Body of pancreas (tissue), 4 donors: Measurements from ENCODE around the gene PKM. TPM values are rescaled to one million over a fixed set of nuclear protein-coding genes. Genes with fewer than 3 reads are reported as not detected.

Source experiments
- ATAC-seq: fragments of 150-250 bp; one replicate; pipeline ENCODE4 v1.9.1; 2016
- DNase-seq, 4 donors: peaks; one replicate each; pipeline ENCODE4 v3.0.0-alpha.2; 2019
- H3K27ac ChIP-seq, 4 donors: fragments of 200-600 bp; sonication (generic); 1 replicate in 3 of 4; 2 replicates in 1 of 4; pipeline versions ENCODE4 v1.5.1 to v1.6.1; 2016 to 2019; ENCODE audit warnings: mild to moderate bottlenecking in 1 of 4, mixed read lengths in 1 of 4, moderate library complexity in 1 of 4
- H3K27me3 ChIP-seq, 2 donors: fragments of 200-600 bp; sonication (generic); one replicate each; pipeline ENCODE4 v1.6.0; 2016; ENCODE audit warnings: mild to moderate bottlenecking in 1 of 2
- H3K36me3 ChIP-seq, 2 donors: fragments of 200-600 bp; sonication (generic); replicated peaks in 1 of 2; 2 replicates each; pipeline ENCODE4 v1.5.1; 2016; ENCODE audit warnings: low read depth in 2 of 2; ENCODE audit not compliant: insufficient read depth in 1 of 2
- H3K4me1 ChIP-seq: fragments of 200-600 bp; sonication (generic); one replicate; pipeline ENCODE4 v1.6.0; 2016
- H3K4me3 ChIP-seq, 2 donors: fragments of 200-600 bp; sonication (generic); 1 replicate in 1 of 2; 2 replicates in 1 of 2; pipeline ENCODE4 v1.5.1; 2016 to 2019
- H3K9me3 ChIP-seq, 3 donors: fragments of 200-600 bp; sonication (generic); 1 replicate in 2 of 3; 2 replicates in 1 of 3; pipeline ENCODE4 v1.5.1; 2016
- POLR2A ChIP-seq, 3 donors: fragments of 450-650 bp; IDR thresholded peaks; one replicate each; pipeline ENCODE4 v1.6.1; 2016; ENCODE audit warnings: antibody characterized with exemption in 3 of 3, mild to moderate bottlenecking in 2 of 3
- WGBS, 2 donors: methylation state at CpG; one replicate each; pipeline ENCODE4 v1.1.5; 2017; 5-methylcytosine and 5-hydroxymethylcytosine counted together
- intact Hi-C: fragments of 100-400 bp; cut with DNase I; formaldehyde crosslinking; loops from one replicate; pipeline ENCODE4 v1.15.1; 2023
- total RNA-seq, 2 donors: library from RNA; depleted of rRNA; stranded (reverse); fragments of >200 nt; gene quantifications; one replicate each; pipeline ENCODE4 v1.1.0, GENCODE V29; 2016
- TF ChIP-seq, protein P1 (sequence below), 7 experiments: fragments of 450-650 bp in 4 of 7; fragments of 200-600 bp in 3 of 7; sonication (generic) in 3 of 7; IDR thresholded peaks; one replicate each; pipeline ENCODE4 v1.5.1; 2016 to 2019; ENCODE audit warnings: antibody characterized with exemption in 7 of 7

Gene PKM
- total RNA-seq, 2 donors from 2014 or later: 96.9 to 105 TPM

DNA sequence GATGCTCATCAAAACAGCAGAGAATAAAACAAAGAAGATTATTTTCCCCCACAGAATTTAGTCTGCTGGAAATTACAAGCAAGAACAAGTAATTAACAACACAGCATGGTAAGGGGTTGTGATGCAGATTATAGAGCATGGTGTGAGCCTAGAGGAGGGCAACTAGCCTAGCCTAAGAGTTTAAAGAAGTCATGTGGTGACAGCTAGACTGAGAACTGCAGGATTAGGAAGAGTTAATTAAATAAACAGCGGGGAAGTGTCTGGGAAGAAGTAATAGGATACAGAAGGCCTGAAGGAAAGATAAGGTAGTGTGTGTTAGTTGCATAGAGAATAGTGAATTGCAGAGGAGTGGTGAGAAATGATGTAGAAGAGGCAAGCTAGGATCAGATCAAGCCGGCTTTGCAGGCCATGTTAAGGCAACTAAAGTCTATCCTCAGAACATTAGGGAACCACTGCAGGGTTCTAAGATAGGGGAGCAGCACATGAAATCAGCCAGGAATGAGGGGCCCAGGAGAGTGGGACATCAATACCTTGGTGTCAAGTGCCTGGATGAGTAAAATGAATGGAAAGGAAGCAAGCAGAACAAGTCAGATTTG lies 11.9 kb upstream of the PKM start:
- H3K4me3 ChIP-seq: no peak overlapping the region
- intact Hi-C loops: no loop called here
- DNase-seq (no peak), ATAC-seq (no peak)
- H3K36me3 ChIP-seq: peaks cover 9% of the 10 kb centered on the region in 2 donors
- WGBS, 2 donors: 62 to 65% methylated on average over 2 of the region's 2 CpGs
- no peaks in the 10 kb centered on the region for H3K9me3 ChIP-seq
- no peak for TF ChIP-seq POLR2A (IDR thresholded peaks at IDR 0.05)
- TF ChIP-seq, protein P1, sequence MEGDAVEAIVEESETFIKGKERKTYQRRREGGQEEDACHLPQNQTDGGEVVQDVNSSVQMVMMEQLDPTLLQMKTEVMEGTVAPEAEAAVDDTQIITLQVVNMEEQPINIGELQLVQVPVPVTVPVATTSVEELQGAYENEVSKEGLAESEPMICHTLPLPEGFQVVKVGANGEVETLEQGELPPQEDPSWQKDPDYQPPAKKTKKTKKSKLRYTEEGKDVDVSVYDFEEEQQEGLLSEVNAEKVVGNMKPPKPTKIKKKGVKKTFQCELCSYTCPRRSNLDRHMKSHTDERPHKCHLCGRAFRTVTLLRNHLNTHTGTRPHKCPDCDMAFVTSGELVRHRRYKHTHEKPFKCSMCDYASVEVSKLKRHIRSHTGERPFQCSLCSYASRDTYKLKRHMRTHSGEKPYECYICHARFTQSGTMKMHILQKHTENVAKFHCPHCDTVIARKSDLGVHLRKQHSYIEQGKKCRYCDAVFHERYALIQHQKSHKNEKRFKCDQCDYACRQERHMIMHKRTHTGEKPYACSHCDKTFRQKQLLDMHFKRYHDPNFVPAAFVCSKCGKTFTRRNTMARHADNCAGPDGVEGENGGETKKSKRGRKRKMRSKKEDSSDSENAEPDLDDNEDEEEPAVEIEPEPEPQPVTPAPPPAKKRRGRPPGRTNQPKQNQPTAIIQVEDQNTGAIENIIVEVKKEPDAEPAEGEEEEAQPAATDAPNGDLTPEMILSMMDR (IDR thresholded peaks at IDR 0.05): no peak
- no peaks in the 10 kb centered on the region for H3K4me1 ChIP-seq
- no peaks in the 10 kb centered on the region for H3K27me3 ChIP-seq
- no peak overlapping the region for H3K27ac ChIP-seq

DNA sequence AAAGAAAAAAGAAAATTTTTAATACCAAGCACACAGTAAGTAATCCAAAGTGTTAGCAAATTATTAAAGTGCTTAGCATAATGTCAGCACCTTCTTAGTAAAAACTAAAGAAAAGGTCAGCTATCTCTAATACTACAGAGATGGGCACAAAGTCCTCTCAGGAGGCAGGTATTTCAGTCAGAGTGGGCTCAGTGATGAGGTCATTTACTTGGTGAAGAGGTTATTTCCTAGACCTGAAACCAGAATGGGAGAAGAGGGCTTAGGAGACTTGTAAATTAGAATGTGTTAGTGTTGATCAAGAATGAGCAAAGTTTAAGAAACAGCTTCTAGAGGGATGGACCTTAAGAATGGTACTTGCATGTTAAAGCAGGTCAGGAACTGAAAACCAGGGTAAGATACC lies 8.7 kb upstream of the PKM start:
- H3K9me3 ChIP-seq: no peaks in the 10 kb centered on the region
- H3K27ac ChIP-seq: no peak overlapping the region
- no peaks in the 10 kb centered on the region for H3K4me1 ChIP-seq
- intact Hi-C loops: no loop called here
- ATAC-seq (no peak), DNase-seq (no peak)
- H3K27me3 ChIP-seq: no peaks in the 10 kb centered on the region
- peaks cover 9% of the 10 kb centered on the region in 2 donors for H3K36me3 ChIP-seq
- H3K4me3 ChIP-seq: no peak overlapping the region
- no peak for TF ChIP-seq POLR2A (IDR thresholded peaks at IDR 0.05)
- TF ChIP-seq, protein P1 (IDR thresholded peaks at IDR 0.05): no peak

DNA sequence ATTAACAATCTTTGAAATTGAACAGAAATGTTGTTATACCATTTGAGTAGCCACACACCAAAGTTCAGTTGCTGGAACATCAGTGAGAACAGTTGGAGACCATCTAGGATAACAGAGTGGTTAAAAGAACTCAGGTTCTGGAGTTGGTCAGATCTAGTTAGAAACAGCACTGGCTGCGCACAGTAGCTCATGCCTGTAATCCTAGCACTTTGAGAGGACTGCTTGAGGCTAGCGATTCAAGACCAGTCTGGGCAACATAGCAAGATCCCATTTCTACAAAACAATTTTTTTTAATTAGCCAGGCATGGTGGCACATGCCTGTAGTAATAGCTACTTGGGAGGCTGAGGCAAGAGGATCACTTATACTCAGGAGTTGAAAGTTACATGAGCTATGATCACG lies 7.6 kb upstream of the PKM start:
- intact Hi-C loops: no loop called here
- Histone ChIP-seq H3K27ac (no peak overlapping the region), H3K4me3 (no peak overlapping the region), H3K27me3 (no peaks in the 10 kb centered on the region), H3K9me3 (no peaks in the 10 kb centered on the region), H3K4me1 (no peaks in the 10 kb centered on the region), H3K36me3 (peaks cover 9% of the 10 kb centered on the region in 2 donors)
- TF ChIP-seq POLR2A (IDR thresholded peaks at IDR 0.05): no peak
- TF ChIP-seq, protein P1 (IDR thresholded peaks at IDR 0.05): no peak
- DNase-seq (no peak), ATAC-seq (no peak)
- WGBS, 2 donors: 95 to 97% methylated on average over 3 of the region's 3 CpGs

DNA sequence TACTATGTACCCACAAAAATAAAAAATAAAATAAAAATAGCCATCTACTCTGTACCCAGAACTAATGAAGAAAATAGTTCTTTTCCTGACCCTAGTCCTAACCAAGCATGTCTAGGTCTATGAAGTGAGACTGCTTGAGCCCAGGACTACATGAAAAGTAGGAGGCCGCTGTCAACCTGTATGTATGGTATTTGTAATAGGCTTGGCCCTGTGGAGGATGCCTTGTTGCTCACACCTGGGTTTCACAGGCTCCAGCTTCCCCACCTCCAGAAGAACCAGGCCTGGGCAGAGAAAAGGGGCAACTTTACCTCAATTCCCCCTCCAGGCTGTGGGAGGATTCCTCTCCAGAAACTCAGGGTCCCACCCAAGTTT lies 6.8 kb upstream of the PKM start:
- intact Hi-C loops: no loop called here
- H3K27ac ChIP-seq: no peak overlapping the region
- H3K27me3 ChIP-seq: no peaks in the 10 kb centered on the region
- ATAC-seq (no peak), DNase-seq (no peak)
- no peaks in the 10 kb centered on the region for H3K9me3 ChIP-seq
- TF ChIP-seq POLR2A (IDR thresholded peaks at IDR 0.05): no peak
- TF ChIP-seq, protein P1 (IDR thresholded peaks at IDR 0.05): no peak
- peaks cover 2% of the 10 kb centered on the region for H3K4me1 ChIP-seq
- 85 to 100% methylated on average over 1 of the region's 1 CpG for WGBS, 2 donors
- H3K4me3 ChIP-seq: no peak overlapping the region
- peaks cover 6 to 9% of the 10 kb centered on the region in 2 donors for H3K36me3 ChIP-seq
